ENCODE measurements around the gene POSTN. TPM values are rescaled to one million over a fixed set of nuclear protein-coding genes. Genes with fewer than 3 reads are reported as not detected.

The POSTN gene
- total RNA-seq, 4 donors from 2014 or later: 67.9 to 778 (median 76.4) TPM

GRCh38 chr13:37534181-37534580 lies 64.4 kb downstream of the POSTN start:
- Histone ChIP-seq H3K27ac (no peak overlapping the region), H3K4me1 (no peaks in the 10 kb centered on the region), H3K4me3 (no peak overlapping the region), H3K36me3 (no peaks in the 10 kb centered on the region), H3K27me3 (no peaks in the 10 kb centered on the region), H3K9me3 (no peaks in the 10 kb centered on the region)
- intact Hi-C loops (cut with DNase I; ENCODE audit: low total_unique reads): no loop called here
- DNase-seq: no peak
- no peak for TF ChIP-seq CTCF (IDR thresholded peaks at IDR 0.05)
- TF ChIP-seq POLR2A (IDR thresholded peaks at IDR 0.05): no peak

GRCh38 chr13:37531049-37531448 lies 67.5 kb downstream of the POSTN start:
- Histone ChIP-seq H3K36me3 (no peaks in the 10 kb centered on the region), H3K9me3 (no peaks in the 10 kb centered on the region), H3K27ac (no peak overlapping the region), H3K27me3 (no peaks in the 10 kb centered on the region), H3K4me1 (no peaks in the 10 kb centered on the region), H3K4me3 (no peak overlapping the region)
- TF ChIP-seq CTCF (IDR thresholded peaks at IDR 0.05) (no peak), POLR2A (IDR thresholded peaks at IDR 0.05) (no peak)
- DNase-seq: no peak
- intact Hi-C loops (cut with DNase I; ENCODE audit: low total_unique reads): no loop called here

GRCh38 chr13:37529751-37530385 lies 68.7 kb downstream of the POSTN start:
- TF ChIP-seq CTCF (IDR thresholded peaks at IDR 0.05): no peak
- TF ChIP-seq POLR2A (IDR thresholded peaks at IDR 0.05): no peak
- Histone ChIP-seq H3K4me1 (no peaks in the 10 kb centered on the region), H3K9me3 (no peaks in the 10 kb centered on the region), H3K4me3 (no peak overlapping the region), H3K36me3 (no peaks in the 10 kb centered on the region), H3K27me3 (no peaks in the 10 kb centered on the region), H3K27ac (no peak overlapping the region)
- DNase-seq: no peak
- intact Hi-C loops (cut with DNase I; ENCODE audit: low total_unique reads): no loop called here

GRCh38 chr13:37526710-37527473 lies 71.7 kb downstream of the POSTN start:
- DNase-seq: no peak
- intact Hi-C loops (cut with DNase I; ENCODE audit: low total_unique reads): no loop called here
- H3K4me1 ChIP-seq: no peaks in the 10 kb centered on the region
- TF ChIP-seq CTCF (IDR thresholded peaks at IDR 0.05): no peak
- TF ChIP-seq POLR2A (IDR thresholded peaks at IDR 0.05): no peak
- H3K27ac ChIP-seq: no peak overlapping the region
- no peak overlapping the region for H3K4me3 ChIP-seq
- H3K9me3 ChIP-seq: no peaks in the 10 kb centered on the region
- H3K36me3 ChIP-seq: no peaks in the 10 kb centered on the region
- H3K27me3 ChIP-seq: no peaks in the 10 kb centered on the region

- H3K4me3 ChIP-seq: no peak overlapping the region
- H3K9me3 ChIP-seq: no peaks in the 10 kb centered on the region
- H3K36me3 ChIP-seq: no peaks in the 10 kb centered on the region
- no peak for TF ChIP-seq CTCF (IDR thresholded peaks at IDR 0.05)
- TF ChIP-seq POLR2A (IDR thresholded peaks at IDR 0.05): no peak
- no peaks in the 10 kb centered on the region for H3K27me3 ChIP-seq
- intact Hi-C loops (cut with DNase I; ENCODE audit: low total_unique reads): no loop called here
- no peaks in the 10 kb centered on the region for H3K4me1 ChIP-seq
- no peak for DNase-seq
- H3K27ac ChIP-seq: no peak overlapping the region
Observed at GRCh38 chr13:37515226-37515625, 83.3 kb downstream of the POSTN start.
